ENCODE results near the gene FSIP1. TPM values are rescaled to one million over a fixed set of nuclear protein-coding genes. Genes with fewer than 3 reads are reported as not detected.

The FSIP1 gene
- total RNA-seq, 2 experiments from 2014 or later, result 0.62 to 0.74 TPM

- no peak for DNase-seq
- Mint-ChIP-seq H3K9me3 (no peaks in the 10 kb centered on the region), H3K27ac (no peak overlapping the region), H3K4me3 (no peak overlapping the region), H3K4me1 (no peaks in the 10 kb centered on the region), H3K27me3 (peaks cover 35% of the 10 kb centered on the region), H3K36me3 (no peaks in the 10 kb centered on the region)
Observed at GRCh38 chr15:39752991-39753390, 29.6 kb downstream of the FSIP1 start.

GRCh38 chr15:39752246-39752645 lies 30.4 kb downstream of the FSIP1 start:
- no peak for DNase-seq
- H3K4me1 Mint-ChIP-seq, result no peaks in the 10 kb centered on the region
- no peaks in the 10 kb centered on the region for H3K9me3 Mint-ChIP-seq
- no peak overlapping the region for H3K27ac Mint-ChIP-seq
- H3K27me3 Mint-ChIP-seq, result peaks cover 35% of the 10 kb centered on the region
- no peaks in the 10 kb centered on the region for H3K36me3 Mint-ChIP-seq
- no peak overlapping the region for H3K4me3 Mint-ChIP-seq

- Mint-ChIP-seq H3K27me3 (peaks cover 49% of the 10 kb centered on the region), H3K4me1 (no peaks in the 10 kb centered on the region), H3K4me3 (no peak overlapping the region), H3K36me3 (no peaks in the 10 kb centered on the region), H3K9me3 (no peaks in the 10 kb centered on the region), H3K27ac (no peak overlapping the region)
- no peak for DNase-seq
Observed at GRCh38 chr15:39748276-39748675, 34.4 kb downstream of the FSIP1 start.

- Mint-ChIP-seq H3K9me3 (no peaks in the 10 kb centered on the region), H3K27me3 (peaks cover 49% of the 10 kb centered on the region), H3K36me3 (no peaks in the 10 kb centered on the region), H3K4me1 (no peaks in the 10 kb centered on the region), H3K4me3 (no peak overlapping the region), H3K27ac (no peak overlapping the region)
- no peak for DNase-seq
Observed at GRCh38 chr15:39747326-39747725, 35.3 kb downstream of the FSIP1 start.

- DNase-seq, result no peak
- Mint-ChIP-seq H3K36me3 (no peaks in the 10 kb centered on the region), H3K27ac (no peak overlapping the region), H3K27me3 (peaks cover 53% of the 10 kb centered on the region), H3K4me3 (no peak overlapping the region), H3K4me1 (no peaks in the 10 kb centered on the region), H3K9me3 (no peaks in the 10 kb centered on the region)
Observed at GRCh38 chr15:39746714-39747276, 35.8 kb downstream of the FSIP1 start.

- Mint-ChIP-seq H3K9me3 (no peaks in the 10 kb centered on the region), H3K27me3 (peaks cover 51% of the 10 kb centered on the region), H3K27ac (no peak overlapping the region), H3K36me3 (no peaks in the 10 kb centered on the region), H3K4me1 (no peaks in the 10 kb centered on the region), H3K4me3 (no peak overlapping the region)
- DNase-seq, result no peak
Observed at GRCh38 chr15:39746176-39746575, 36.5 kb downstream of the FSIP1 start.

- Mint-ChIP-seq H3K4me1 (no peaks in the 10 kb centered on the region), H3K27ac (no peak overlapping the region), H3K9me3 (no peaks in the 10 kb centered on the region), H3K4me3 (no peak overlapping the region), H3K36me3 (no peaks in the 10 kb centered on the region), H3K27me3 (peaks cover 45% of the 10 kb centered on the region)
- DNase-seq, result no peak
Observed at GRCh38 chr15:39745415-39745814, 37.2 kb downstream of the FSIP1 start.

- H3K4me1 Mint-ChIP-seq, result no peaks in the 10 kb centered on the region
- no peaks in the 10 kb centered on the region for H3K36me3 Mint-ChIP-seq
- H3K4me3 Mint-ChIP-seq, result no peak overlapping the region
- no peaks in the 10 kb centered on the region for H3K9me3 Mint-ChIP-seq
- DNase-seq, result no peak
- peaks cover 39% of the 10 kb centered on the region for H3K27me3 Mint-ChIP-seq
- H3K27ac Mint-ChIP-seq, result no peak overlapping the region
Observed at GRCh38 chr15:39744334-39745103, 38.1 kb downstream of the FSIP1 start.

GRCh38 chr15:39743611-39744010 lies 39.0 kb downstream of the FSIP1 start:
- no peaks in the 10 kb centered on the region for H3K9me3 Mint-ChIP-seq
- no peaks in the 10 kb centered on the region for H3K36me3 Mint-ChIP-seq
- no peak overlapping the region for H3K27ac Mint-ChIP-seq
- no peaks in the 10 kb centered on the region for H3K4me1 Mint-ChIP-seq
- no peak for DNase-seq
- no peak overlapping the region for H3K4me3 Mint-ChIP-seq
- H3K27me3 Mint-ChIP-seq, result peaks cover 33% of the 10 kb centered on the region

- H3K27ac Mint-ChIP-seq, result no peak overlapping the region
- no peaks in the 10 kb centered on the region for H3K36me3 Mint-ChIP-seq
- H3K9me3 Mint-ChIP-seq, result no peaks in the 10 kb centered on the region
- H3K4me1 Mint-ChIP-seq, result no peaks in the 10 kb centered on the region
- DNase-seq, result no peak
- H3K4me3 Mint-ChIP-seq, result no peak overlapping the region
- peaks cover 26% of the 10 kb centered on the region for H3K27me3 Mint-ChIP-seq
Observed at GRCh38 chr15:39741258-39741657, 41.4 kb downstream of the FSIP1 start.

- DNase-seq, result no peak
- no peaks in the 10 kb centered on the region for H3K9me3 Mint-ChIP-seq
- H3K4me1 Mint-ChIP-seq, result no peaks in the 10 kb centered on the region
- no peak overlapping the region for H3K27ac Mint-ChIP-seq
- peaks cover 15% of the 10 kb centered on the region for H3K27me3 Mint-ChIP-seq
- H3K4me3 Mint-ChIP-seq, result no peak overlapping the region
- no peaks in the 10 kb centered on the region for H3K36me3 Mint-ChIP-seq
Observed at GRCh38 chr15:39738998-39739397, 43.6 kb downstream of the FSIP1 start.

- Mint-ChIP-seq H3K4me1 (no peaks in the 10 kb centered on the region), H3K4me3 (no peak overlapping the region), H3K36me3 (no peaks in the 10 kb centered on the region), H3K27ac (no peak overlapping the region), H3K27me3 (peaks cover 11% of the 10 kb centered on the region), H3K9me3 (no peaks in the 10 kb centered on the region)
- no peak for DNase-seq
Observed at GRCh38 chr15:39737196-39737550, 45.5 kb downstream of the FSIP1 start.

GRCh38 chr15:39736412-39737195 lies 46.0 kb downstream of the FSIP1 start:
- Mint-ChIP-seq H3K27me3 (peaks cover 7% of the 10 kb centered on the region), H3K4me1 (no peaks in the 10 kb centered on the region), H3K36me3 (no peaks in the 10 kb centered on the region), H3K4me3 (no peak overlapping the region), H3K27ac (no peak overlapping the region), H3K9me3 (no peaks in the 10 kb centered on the region)
- no peak for DNase-seq

- H3K27me3 Mint-ChIP-seq, result peaks cover 3% of the 10 kb centered on the region
- no peaks in the 10 kb centered on the region for H3K9me3 Mint-ChIP-seq
- H3K36me3 Mint-ChIP-seq, result no peaks in the 10 kb centered on the region
- H3K4me3 Mint-ChIP-seq, result no peak overlapping the region
- no peaks in the 10 kb centered on the region for H3K4me1 Mint-ChIP-seq
- DNase-seq, result no peak
- H3K27ac Mint-ChIP-seq, result no peak overlapping the region
Observed at GRCh38 chr15:39735120-39735717, 47.4 kb downstream of the FSIP1 start.

- H3K36me3 Mint-ChIP-seq, result no peaks in the 10 kb centered on the region
Observed at GRCh38 chr15:39731266-39731665, 51.4 kb downstream of the FSIP1 start.

More at GRCh38 chr15:39731266-39731665, 51.4 kb downstream of the FSIP1 start:
- Mint-ChIP-seq H3K4me3 (no peak overlapping the region), H3K9me3 (no peaks in the 10 kb centered on the region), H3K27ac (no peak overlapping the region), H3K4me1 (no peaks in the 10 kb centered on the region), H3K27me3 (peaks cover 12% of the 10 kb centered on the region)
- no peak for DNase-seq

Measured in activated naive CD8-positive, alpha-beta T cell treated with anti-CD3 and anti-CD28 coated beads for 36 hours (primary cell).